Tibial artery (tissue), 4 donors: Measurements from ENCODE around the gene BRSK2.

ENCODE experiments used
- DNase-seq, 2 donors: peaks; one replicate each; pipeline ENCODE4 v3.0.0-alpha.2; 2019
- H3K27ac ChIP-seq, 2 donors: fragments of 200-600 bp; sonication (generic) in 1 of 2; 1 replicate in 1 of 2; 2 replicates in 1 of 2; pipeline ENCODE4 v1.5.1; 2018 to 2019; ENCODE audit warnings: mild to moderate bottlenecking in 1 of 2
- H3K27me3 ChIP-seq, 2 donors: fragments of 200-600 bp; sonication (generic) in 1 of 2; one replicate each; pipeline versions ENCODE4 v1.5.1 to v1.6.0; 2016 to 2019
- H3K36me3 ChIP-seq, 3 donors: fragments of 200-600 bp; sonication (generic) in 2 of 3; one replicate each; pipeline ENCODE4 v1.5.1; 2016 to 2019; ENCODE audit warnings: mild to moderate bottlenecking in 2 of 3
- H3K4me1 ChIP-seq, 4 donors: fragments of 200-600 bp; sonication (generic) in 2 of 4; 1 replicate in 3 of 4; 2 replicates in 1 of 4; pipeline ENCODE4 v1.5.1; 2016 to 2019
- H3K4me3 ChIP-seq, 2 donors: fragments of 200-600 bp; sonication (generic) in 1 of 2; 1 replicate in 1 of 2; 2 replicates in 1 of 2; pipeline ENCODE4 v1.5.1; 2018 to 2019; ENCODE audit warnings: mild to moderate bottlenecking in 2 of 2
- H3K9me3 ChIP-seq, 3 donors: fragments of 200-600 bp; sonication (generic) in 1 of 3; one replicate each; pipeline ENCODE4 v1.5.1; 2016 to 2019
- intact Hi-C: fragments of 100-400 bp; cut with DNase I; formaldehyde crosslinking; loops from one replicate; pipeline ENCODE4 v1.15.0; 2023; ENCODE audit warnings: low total_unique reads
- TF ChIP-seq, protein P1 (sequence below), 2 experiments: fragments of 200-600 bp in 1 of 2; fragments of 450-650 bp in 1 of 2; IDR thresholded peaks; one replicate each; pipeline ENCODE4 v1.5.1; 2017 to 2019; ENCODE audit warnings: antibody characterized with exemption in 2 of 2, mild to moderate bottlenecking in 1 of 2, moderate library complexity in 1 of 2

The BRSK2 gene

DNA sequence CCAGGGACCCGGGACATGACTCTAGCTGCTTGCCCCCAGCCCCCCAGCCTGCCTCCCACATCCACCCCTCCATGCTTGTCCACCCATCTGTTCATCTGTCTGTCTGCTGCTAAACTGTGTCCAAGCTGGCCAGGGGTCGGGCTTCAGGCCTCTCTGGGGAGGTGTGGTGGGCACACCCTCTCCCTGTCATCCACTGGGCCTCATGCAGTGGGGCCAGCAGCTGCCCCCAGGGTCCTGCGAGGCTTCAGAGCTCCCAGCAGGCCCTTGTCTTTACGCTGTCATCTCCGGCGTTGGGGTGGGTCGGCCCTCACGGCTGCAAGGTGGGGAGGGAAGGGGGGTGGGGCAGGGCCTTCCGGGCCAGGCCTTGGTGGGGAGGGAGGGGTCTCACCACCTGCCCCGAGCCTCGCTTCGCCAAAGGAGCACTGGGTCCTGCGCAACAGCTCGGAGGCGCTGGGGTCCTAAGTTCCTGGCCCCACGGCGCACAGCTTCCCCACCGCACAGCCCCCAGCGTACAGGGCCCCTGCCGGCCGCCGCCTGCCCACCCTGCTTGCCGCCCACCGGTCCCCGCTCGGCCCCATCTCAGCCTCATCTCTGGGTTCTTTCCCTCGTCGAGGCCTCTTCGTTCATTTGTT lies 70.1 kb downstream of the BRSK2 start:
- TF ChIP-seq, protein P1, sequence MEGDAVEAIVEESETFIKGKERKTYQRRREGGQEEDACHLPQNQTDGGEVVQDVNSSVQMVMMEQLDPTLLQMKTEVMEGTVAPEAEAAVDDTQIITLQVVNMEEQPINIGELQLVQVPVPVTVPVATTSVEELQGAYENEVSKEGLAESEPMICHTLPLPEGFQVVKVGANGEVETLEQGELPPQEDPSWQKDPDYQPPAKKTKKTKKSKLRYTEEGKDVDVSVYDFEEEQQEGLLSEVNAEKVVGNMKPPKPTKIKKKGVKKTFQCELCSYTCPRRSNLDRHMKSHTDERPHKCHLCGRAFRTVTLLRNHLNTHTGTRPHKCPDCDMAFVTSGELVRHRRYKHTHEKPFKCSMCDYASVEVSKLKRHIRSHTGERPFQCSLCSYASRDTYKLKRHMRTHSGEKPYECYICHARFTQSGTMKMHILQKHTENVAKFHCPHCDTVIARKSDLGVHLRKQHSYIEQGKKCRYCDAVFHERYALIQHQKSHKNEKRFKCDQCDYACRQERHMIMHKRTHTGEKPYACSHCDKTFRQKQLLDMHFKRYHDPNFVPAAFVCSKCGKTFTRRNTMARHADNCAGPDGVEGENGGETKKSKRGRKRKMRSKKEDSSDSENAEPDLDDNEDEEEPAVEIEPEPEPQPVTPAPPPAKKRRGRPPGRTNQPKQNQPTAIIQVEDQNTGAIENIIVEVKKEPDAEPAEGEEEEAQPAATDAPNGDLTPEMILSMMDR (IDR thresholded peaks at IDR 0.05) = no peak
- no peaks in the 10 kb centered on the region for H3K9me3 ChIP-seq
- DNase-seq = no peak
- no peaks in the 10 kb centered on the region for H3K27me3 ChIP-seq
- intact Hi-C loops = loop anchor here (2.0 to 10.0 kb wide), 3 partner anchors 23 to 153 kb away; partner anchors contain the start of genes DUSP8 and TOLLIP
- H3K27ac ChIP-seq = peak overlapping the region; percentile 98 to 99
- peaks cover 4 to 30% (median 9%) of the 10 kb centered on the region in 3 donors for H3K36me3 ChIP-seq
- peaks cover 0 to 77% (median 50%) of the 10 kb centered on the region in 4 donors for H3K4me1 ChIP-seq
- peak overlapping the region; percentile 52 to 53 for H3K4me3 ChIP-seq

DNA sequence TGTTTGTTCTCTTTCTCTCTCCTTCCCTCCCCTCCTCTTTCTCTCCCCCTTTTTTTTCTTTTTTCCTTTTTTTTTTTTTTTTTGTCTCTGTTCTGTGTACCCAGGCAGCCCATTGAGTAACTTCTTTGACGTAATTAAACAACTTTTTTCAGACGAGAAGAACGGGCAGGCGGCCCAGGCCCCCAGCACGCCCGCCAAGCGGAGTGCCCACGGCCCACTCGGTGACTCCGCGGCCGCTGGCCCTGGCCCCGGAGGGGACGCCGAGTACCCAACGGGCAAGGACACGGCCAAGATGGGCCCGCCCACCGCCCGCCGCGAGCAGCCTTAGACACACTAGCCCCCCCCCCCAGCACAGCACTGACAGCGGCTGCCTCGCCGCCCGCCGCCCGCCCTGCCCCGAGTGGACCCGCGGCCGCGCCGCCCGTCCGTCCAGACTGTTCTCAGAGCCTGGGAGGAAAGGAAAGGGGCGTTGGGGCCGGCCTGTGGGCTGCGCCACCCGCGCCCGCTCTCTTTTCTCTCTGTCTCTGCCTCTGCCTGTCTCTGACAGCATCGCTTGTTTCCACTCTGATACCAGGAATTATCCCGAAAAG lies 70.8 kb downstream of the BRSK2 start:
- intact Hi-C loops = loop anchor here (2.0 kb wide), 1 partner anchor 22 kb away; no protein-coding TSS in a partner anchor
- H3K9me3 ChIP-seq = no peaks in the 10 kb centered on the region
- peaks cover 4 to 36% (median 9%) of the 10 kb centered on the region in 3 donors for H3K36me3 ChIP-seq
- no peaks in the 10 kb centered on the region for H3K27me3 ChIP-seq
- TF ChIP-seq, protein P1 (IDR thresholded peaks at IDR 0.05) = no peak
- H3K27ac ChIP-seq = peak overlapping the region; percentile 98 to 99
- DNase-seq = peak; percentile 70 to 98
- peaks cover 0 to 77% (median 50%) of the 10 kb centered on the region in 4 donors for H3K4me1 ChIP-seq
- H3K4me3 ChIP-seq = peak overlapping the region; percentile 52 to 59

DNA sequence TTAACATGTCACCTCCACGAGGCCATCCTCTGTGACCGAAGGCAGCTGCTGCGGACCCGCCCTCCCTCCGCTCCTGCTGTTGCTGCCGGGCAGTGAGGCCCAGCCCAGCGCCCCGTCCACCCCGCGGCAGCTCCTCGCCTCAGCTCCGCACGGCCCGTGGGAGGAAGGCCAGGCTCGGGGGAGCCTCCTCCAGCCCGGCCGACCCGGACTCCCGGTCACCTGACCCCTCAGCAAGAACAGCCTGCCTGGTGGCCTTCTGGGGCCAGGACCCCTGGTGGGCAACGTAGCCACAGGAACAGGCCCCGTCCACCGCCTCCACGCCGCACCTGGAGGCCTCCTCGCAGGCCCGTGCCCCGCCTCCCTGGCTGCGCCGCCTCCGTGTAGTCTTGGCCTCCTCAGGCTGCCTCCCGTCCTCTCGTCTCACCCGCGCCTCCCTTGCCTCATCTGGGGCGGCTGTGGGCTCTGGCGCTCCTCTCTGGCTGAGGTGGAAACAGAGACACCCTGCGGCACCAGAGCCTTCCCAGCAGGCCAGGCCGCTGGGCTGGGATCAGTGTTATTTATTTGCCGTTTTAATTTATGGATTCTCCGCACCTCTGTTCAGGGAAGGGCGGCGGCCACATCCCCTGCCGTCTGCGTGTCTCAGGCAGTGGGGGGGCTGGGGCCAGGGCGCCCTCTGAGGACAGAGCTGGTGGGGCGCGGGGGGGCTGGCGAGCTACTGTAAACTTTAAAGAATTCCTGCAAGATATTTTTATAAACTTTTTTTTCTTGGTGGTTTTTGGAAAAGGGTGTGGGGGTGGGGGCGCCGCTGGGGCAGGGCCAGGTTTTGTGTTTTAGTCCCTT lies 71.5 kb downstream of the BRSK2 start:
- peak overlapping the region; percentile 98 to 99 for H3K27ac ChIP-seq
- H3K4me3 ChIP-seq = peak overlapping the region; percentile 52 to 59
- peaks cover 4 to 44% (median 9%) of the 10 kb centered on the region in 3 donors for H3K36me3 ChIP-seq
- TF ChIP-seq, protein P1 (IDR thresholded peaks at IDR 0.05) = no peak
- no peaks in the 10 kb centered on the region for H3K27me3 ChIP-seq
- H3K9me3 ChIP-seq = no peaks in the 10 kb centered on the region
- peaks cover 0 to 72% (median 50%) of the 10 kb centered on the region in 4 donors for H3K4me1 ChIP-seq
- intact Hi-C loops = loop anchor here (2.0 kb wide), 1 partner anchor 22 kb away; no protein-coding TSS in a partner anchor
- DNase-seq = peak in 1 of 2 donors; percentile 85

DNA sequence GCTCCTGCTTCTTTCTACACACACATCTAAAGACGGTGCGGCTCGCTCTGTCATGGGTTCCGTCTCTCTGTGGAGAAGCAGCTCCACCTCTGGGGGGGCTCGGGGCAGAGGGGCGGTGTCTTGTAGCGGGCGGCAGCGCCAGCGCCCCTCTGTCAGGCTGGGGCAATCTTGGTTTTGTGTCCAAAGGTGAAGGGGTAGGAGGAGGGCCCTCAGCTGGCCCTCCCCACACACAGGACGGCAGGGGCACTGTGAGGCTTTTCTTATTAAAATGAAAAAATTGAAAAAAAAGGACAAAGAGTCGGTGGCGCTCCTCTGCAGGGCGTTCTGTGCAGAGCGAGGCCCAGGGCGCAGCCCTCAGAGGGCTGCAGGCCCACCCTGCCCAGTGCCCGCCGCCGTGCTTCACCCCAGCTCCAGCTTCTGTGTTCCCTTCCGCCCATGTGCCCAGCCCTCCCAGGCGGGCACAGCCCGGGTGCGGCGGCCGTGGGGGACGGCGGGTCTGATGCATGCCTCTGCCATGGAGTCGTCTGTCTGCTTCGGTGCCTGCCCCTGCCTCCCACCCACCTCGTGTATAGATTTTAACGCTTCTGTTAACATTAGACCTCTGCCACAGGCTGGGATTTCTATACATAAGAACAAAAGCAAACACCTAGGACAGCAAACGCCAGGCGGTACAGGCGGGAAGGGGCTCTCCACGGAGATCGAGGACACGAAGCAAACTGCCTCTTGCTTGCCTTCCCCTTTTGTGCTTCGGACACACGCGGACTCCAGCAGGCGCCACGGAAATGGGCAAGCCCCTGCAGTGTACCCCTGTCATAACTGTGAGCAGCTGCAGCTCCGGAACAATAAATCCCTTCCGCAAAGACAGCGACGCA lies 72.3 kb downstream of the BRSK2 start:
- Histone ChIP-seq H3K4me1 (peaks cover 0 to 72% (median 50%) of the 10 kb centered on the region in 4 donors), H3K36me3 (peaks cover 11 to 52% (median 11%) of the 10 kb centered on the region in 3 donors), H3K9me3 (no peaks in the 10 kb centered on the region), H3K4me3 (peak overlapping the region; percentile 52 to 59), H3K27ac (peak overlapping the region; percentile 98 to 99), H3K27me3 (no peaks in the 10 kb centered on the region)
- intact Hi-C loops = loop anchor here (2.0 kb wide), 1 partner anchor 21 kb away; no protein-coding TSS in a partner anchor
- DNase-seq = no peak
- TF ChIP-seq, protein P1 (IDR thresholded peaks at IDR 0.05) = no peak

DNA sequence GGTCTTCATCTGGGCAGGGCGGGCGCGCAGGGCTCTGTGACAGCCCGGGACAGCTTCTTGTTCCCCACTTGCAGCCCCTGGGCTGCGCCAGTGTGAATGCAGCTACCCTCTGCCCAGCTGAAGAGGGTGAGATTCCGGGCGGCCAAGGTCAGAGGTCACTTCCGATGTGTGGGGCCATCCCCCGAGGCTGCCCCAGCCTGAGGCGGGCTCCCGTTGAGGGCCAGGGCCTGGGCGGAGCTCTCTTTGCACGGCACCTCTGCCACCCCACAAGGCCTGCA lies 72.9 kb downstream of the BRSK2 start:
- peaks cover 13 to 58% (median 14%) of the 10 kb centered on the region in 3 donors for H3K36me3 ChIP-seq
- TF ChIP-seq, protein P1 (IDR thresholded peaks at IDR 0.05) = no peak
- DNase-seq = no peak
- no peaks in the 10 kb centered on the region for H3K27me3 ChIP-seq
- H3K9me3 ChIP-seq = no peaks in the 10 kb centered on the region
- peak overlapping the region; percentile 98 to 99 for H3K27ac ChIP-seq
- H3K4me3 ChIP-seq = no peak overlapping the region
- peaks cover 0 to 74% (median 53%) of the 10 kb centered on the region in 4 donors for H3K4me1 ChIP-seq
- intact Hi-C loops = no loop called here
